Forelimb muscle (tissue), 1 donor: ENCODE data around the gene PARN. TPM values are rescaled to one million over a fixed set of nuclear protein-coding genes. Genes with fewer than 3 reads are reported as not detected.

Source experiments
- DNase-seq: peaks from one replicate; pipeline ENCODE4 v3.0.0-alpha.2; 2013; ENCODE audit warnings: low read depth
- polyA plus RNA-seq: library from polyadenylated mRNA; unstranded; fragments of 120-200 nt; gene quantifications from one replicate; pipeline ENCODE4 v1.2.1, GENCODE V29; 2013; ENCODE audit not compliant: insufficient read length

The PARN gene
- polyA plus RNA-seq, 1 donor, result 15.1 TPM

- DNase-seq, result no peak
These were observed 130.9 kb downstream of the PARN start for GRCh38 chr16:14499110-14499509.

DNA sequence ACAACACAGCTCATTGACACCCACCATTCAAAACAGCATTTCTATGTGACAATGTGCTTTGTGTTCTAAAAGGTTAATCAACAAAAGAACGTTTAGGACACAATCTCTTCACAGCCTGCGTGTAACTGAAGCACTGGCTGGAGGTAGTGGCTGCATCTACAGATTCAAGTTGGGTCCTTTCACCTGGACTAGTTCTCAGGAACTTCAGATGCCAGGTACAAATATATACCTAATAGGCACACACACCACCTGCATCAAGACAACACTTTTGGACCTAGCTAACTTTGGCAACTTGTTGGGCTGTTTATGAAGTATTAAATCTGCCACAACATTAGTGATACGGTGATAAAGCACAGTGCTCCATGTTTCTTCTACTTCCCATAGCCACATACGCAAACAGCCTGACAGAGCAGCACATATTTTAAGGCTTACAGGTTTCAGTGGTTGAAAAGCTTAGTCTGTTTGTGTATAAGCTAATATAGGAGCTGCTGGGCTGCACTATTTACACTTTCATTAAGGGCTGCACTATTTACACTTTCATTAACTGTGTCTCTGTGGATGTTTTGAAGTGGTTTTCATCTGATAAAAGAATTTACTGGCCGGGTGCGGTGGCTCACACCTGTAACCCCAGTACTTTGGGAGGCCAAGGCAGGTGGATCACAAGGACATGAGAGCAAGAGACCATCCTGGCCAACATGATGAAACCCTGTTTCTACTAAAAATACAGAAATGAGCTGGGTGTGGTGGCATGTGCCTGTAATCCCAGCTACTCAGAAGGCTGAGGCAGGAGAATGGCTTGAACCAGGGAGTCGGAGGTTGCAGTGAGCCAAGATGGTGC lies 132.6 kb downstream of the PARN start:
- no peak for DNase-seq

GRCh38 chr16:14496786-14497185 lies 133.3 kb downstream of the PARN start:
- no peak for DNase-seq

- DNase-seq, result no peak
These were observed 133.9 kb downstream of the PARN start for GRCh38 chr16:14496047-14496770.

GRCh38 chr16:14495213-14496046 lies 134.6 kb downstream of the PARN start:
- no peak for DNase-seq

- DNase-seq, result no peak
These were observed 135.6 kb downstream of the PARN start for GRCh38 chr16:14494396-14494966.

DNA sequence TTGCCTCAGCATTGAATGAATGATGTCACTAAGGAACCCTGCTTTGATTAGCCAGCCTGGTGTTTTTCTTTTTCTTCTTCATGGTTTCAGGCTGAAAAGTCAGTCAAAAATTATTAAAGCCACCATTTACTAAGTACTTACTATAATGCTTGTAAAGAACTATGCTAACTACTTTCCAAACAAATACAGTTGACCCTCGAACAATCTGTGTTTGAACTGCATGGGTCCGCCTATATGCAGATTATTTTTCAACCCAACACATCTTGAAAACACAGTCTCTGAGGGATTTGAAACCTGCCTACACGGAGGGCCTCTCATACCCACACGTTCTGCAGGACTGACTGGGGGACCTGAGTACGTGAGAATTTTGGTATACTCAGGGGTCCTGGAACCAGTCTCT lies 136.3 kb downstream of the PARN start:
- no peak for DNase-seq

GRCh38 chr16:14492614-14493013 lies 137.4 kb downstream of the PARN start:
- no peak for DNase-seq

GRCh38 chr16:14491861-14492529 lies 138.1 kb downstream of the PARN start:
- DNase-seq, result no peak

DNA sequence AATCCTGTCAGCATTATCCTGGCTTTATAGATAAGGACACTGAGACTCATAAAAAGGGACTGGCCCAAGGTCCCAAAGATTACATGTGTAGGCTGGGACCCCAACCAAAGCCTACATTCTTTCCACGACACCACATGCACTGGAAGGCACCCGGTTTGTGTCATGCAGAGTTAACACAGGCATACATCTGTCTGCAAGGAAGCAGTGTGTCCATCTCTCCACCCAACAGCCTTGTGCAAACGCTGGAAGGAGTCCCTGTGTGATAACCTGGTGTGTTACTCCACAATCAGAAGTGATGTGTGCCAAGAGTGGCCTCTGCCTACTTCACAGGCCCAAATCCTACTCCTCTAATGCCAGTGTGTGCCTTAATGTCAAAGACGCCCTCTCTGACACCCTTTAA lies 139.8 kb downstream of the PARN start:
- no peak for DNase-seq

- no peak for DNase-seq
These were observed 140.6 kb downstream of the PARN start for GRCh38 chr16:14489460-14489859.

GRCh38 chr16:14487579-14487978 lies 142.5 kb downstream of the PARN start:
- DNase-seq, result no peak

DNA sequence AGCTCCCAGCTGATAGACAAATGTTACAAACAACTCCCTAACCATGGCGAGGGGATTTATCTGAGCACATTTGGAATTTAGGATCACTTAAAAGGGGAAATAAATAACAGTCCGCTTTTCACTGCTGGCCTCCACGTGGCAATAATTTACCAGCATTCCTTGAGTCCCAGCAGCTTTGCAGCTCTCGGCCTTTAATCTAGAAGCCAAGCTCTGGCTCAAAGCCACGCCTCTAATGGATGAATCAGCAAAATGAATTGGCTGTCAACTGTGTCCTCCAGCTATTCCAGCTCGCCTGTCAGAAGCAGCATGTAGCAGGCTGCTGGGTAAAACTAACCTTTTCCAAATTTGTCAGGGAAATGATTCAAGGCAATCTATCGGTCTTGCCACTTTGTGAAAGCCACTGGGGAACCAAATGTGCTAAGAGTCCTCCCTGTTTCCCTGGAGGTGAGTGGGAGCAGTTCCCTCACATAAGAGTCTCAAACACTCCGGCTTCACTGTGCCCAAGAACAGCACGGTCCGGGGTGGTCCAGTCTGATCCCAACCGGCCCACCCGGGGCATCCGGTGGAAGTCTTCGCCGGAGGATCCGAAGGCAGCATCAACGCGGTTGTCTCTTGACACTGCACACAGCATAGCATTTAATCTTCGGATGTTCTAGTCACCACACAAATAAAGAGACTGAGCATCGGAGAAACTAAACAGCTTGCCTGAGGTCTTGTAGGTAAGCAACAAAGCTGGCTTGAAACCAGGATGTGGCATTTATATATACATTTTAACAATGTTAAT lies 143.3 kb downstream of the PARN start:
- peak; percentile 44 for DNase-seq

DNA sequence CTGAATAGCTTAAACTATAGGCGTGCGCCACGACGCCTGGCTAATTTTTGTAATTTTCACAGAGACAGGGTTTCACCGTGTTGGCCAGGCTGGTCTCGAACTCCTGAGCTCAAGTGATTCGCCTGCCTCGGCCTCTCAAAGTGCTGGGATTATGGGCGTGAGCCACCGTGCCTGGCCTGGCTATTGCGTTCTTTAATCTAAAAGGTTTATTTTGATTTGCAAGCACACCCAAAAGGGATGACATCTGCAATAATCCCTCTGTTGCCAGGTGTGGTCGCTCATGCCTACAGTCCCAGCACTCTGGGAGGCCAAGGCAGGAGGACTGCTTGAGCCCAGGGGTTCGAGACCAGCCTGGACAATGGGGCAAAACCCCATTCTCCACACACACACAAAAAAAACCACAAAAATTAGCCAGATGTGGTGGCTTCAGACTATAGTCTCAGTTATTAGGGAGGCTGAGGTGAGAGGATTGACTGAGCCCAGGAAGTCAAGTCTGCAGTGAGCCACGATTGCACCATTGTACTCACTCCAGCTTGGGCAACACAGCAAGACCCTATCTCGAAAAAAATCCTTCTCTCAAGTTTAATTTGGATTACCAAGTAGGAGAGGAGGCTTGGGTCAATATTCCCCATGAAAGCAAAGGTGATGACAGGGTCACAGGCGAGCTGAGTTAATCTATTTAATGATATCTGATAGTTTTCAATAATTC lies 144.1 kb downstream of the PARN start:
- no peak for DNase-seq

- no peak for DNase-seq
These were observed 144.9 kb downstream of the PARN start for GRCh38 chr16:14485121-14485551.

- no peak for DNase-seq
These were observed 146.2 kb downstream of the PARN start for GRCh38 chr16:14483819-14484385.

- DNase-seq, result no peak
These were observed 153.9 kb downstream of the PARN start for GRCh38 chr16:14476183-14476582.

DNA sequence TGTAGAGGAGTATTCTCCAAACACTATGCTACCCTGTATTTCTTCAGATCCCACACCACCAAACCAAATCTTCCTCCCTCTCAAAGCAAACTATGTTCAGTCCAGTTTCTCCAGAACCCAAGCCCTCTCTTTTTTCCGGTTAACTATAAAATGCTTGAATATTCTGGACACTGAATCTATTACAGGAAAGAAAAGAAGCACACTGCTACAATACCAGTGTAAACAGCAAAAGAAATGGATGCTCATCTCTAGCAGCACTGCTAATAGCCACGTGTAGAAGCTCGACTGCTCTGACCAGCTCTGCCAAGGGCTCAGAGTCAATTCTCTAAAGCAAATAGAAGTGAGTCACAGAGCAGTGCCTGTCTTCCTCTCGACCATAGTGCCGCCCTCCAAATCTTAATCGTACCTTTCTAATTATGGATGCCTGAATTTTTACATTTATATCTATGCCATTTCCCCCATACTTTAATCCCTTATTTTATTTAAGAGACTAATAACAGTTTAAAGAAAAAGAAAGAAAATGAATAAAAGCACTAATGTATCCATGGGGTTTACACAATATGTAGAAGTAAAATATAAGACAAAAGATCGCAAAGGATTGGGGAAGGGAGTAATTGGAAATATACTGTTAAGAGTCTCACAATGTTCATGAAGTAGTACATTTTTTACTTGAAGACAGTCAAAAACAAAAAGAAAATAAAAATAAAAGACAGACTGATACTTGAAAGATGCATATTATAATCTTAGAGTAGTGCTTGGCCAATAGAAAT lies 154.5 kb downstream of the PARN start:
- no peak for DNase-seq

- no peak for DNase-seq
These were observed 156.6 kb downstream of the PARN start for GRCh38 chr16:14473488-14473887.
